GM12878 (cell line): ENCODE results near the gene TXNDC15. TPM values are rescaled to one million over a fixed set of nuclear protein-coding genes. Genes with fewer than 3 reads are reported as not detected.

Experiments used
- ATF2 ChIP-seq: IDR thresholded peaks from 2 replicates; pipeline ENCODE4 v1.6.1; 2012; ENCODE audit warnings: low read length, inconsistent platforms
- ATF7 ChIP-seq: fragments of 450-650 bp; IDR thresholded peaks from 2 replicates; pipeline ENCODE4 v1.6.1; 2016; ENCODE audit warnings: low read depth, mild to moderate bottlenecking
- CHD2 ChIP-seq: IDR thresholded peaks from 2 replicates; pipeline ENCODE4 v1.6.1; 2011; ENCODE audit warnings: low read depth, low read length, improper control_type of control experiment, borderline replicate concordance
- EED ChIP-seq: sonication (generic); IDR thresholded peaks from 2 replicates; pipeline ENCODE4 v1.6.1; 2016; ENCODE audit warnings: antibody characterized with exemption, low read depth
- GATAD2B ChIP-seq: fragments of 450-650 bp; conservative IDR thresholded peaks from 2 replicates; pipeline ENCODE4 v1.6.1; 2017; ENCODE audit warnings: low read depth, mild to moderate bottlenecking, moderate library complexity
- IKZF1 ChIP-seq: fragments of 450-650 bp; conservative IDR thresholded peaks from 2 replicates; pipeline ENCODE4 v1.6.1; 2017; ENCODE audit warnings: antibody characterized with exemption, mild to moderate bottlenecking
- IRF5 ChIP-seq: fragments of 450-650 bp; IDR thresholded peaks from 2 replicates; pipeline ENCODE4 v1.6.1; 2017; ENCODE audit warnings: borderline replicate concordance
- NFYA ChIP-seq: IDR thresholded peaks from 2 replicates; pipeline ENCODE4 v1.6.1; 2011; ENCODE audit warnings: low read depth, mild to moderate bottlenecking, low read length, improper control_type of control experiment, borderline replicate concordance
- PML ChIP-seq: IDR thresholded peaks from 2 replicates; pipeline ENCODE4 v1.6.1; 2012; ENCODE audit warnings: low read length, inconsistent platforms
- POU2F2 ChIP-seq: IDR thresholded peaks from 3 replicates; pipeline ENCODE4 v1.6.1; 2011; ENCODE audit warnings: low read depth, mild to moderate bottlenecking, low read length, borderline replicate concordance
- SIX5 ChIP-seq: IDR thresholded peaks from 2 replicates; pipeline ENCODE4 v1.6.1; 2011; ENCODE audit warnings: mild to moderate bottlenecking, low read depth, low read length, moderate library complexity; ENCODE audit not compliant: severe bottlenecking
- SMARCA5 ChIP-seq: fragments of 450-650 bp; IDR thresholded peaks from 2 replicates; pipeline ENCODE4 v1.6.1; 2017; ENCODE audit warnings: mild to moderate bottlenecking
- TCF3 ChIP-seq: IDR thresholded peaks from 2 replicates; pipeline ENCODE4 v1.6.1; 2012; ENCODE audit warnings: low read depth, mild to moderate bottlenecking, low read length, borderline replicate concordance; ENCODE audit not compliant: insufficient read depth
- YBX1 ChIP-seq: fragments of 450-650 bp; IDR thresholded peaks from 2 replicates; pipeline ENCODE4 v1.6.1; 2016; ENCODE audit warnings: antibody characterized with exemption
- polyA plus RNA-seq, 11 experiments: library from polyadenylated mRNA; depleted of rRNA in 4 of 11; unstranded in 6 of 11; stranded (reverse) in 5 of 11; fragments of >200 nt; fragmentation: Nextera tagmentation in 4 of 11; fragmentation: Illumina TruSeq in 1 of 11; extraction: Ambion mirVana in 4 of 11; extraction: Trizol in 1 of 11; gene quantifications; 1 replicate in 1 of 11; 2 replicates in 10 of 11; pipeline versions ENCODE4 v1.2.1 to v1.2.3, GENCODE V29; 2011 to 2016; ENCODE audit warnings: inconsistent platforms in 2 of 11, missing spikeins in 2 of 11, low read depth in 1 of 11
- total RNA-seq, 4 experiments: library from RNA; depleted of rRNA in 3 of 4; stranded (reverse); fragments of >200 nt in 3 of 4; fragmentation: Illumina TruSeq in 1 of 4; extraction: Trizol in 1 of 4; gene quantifications; 2 replicates each; pipeline versions ENCODE4 v1.2.1 to v1.2.3, GENCODE V29; 2013 to 2021

The TXNDC15 gene
- total and polyA plus RNA-seq, 10 of the 15 experiments (the other 5 are each of a cell fraction or from before 2014, with no cell fraction given): 8.1 to 60.6 (median 38.1) TPM

DNA sequence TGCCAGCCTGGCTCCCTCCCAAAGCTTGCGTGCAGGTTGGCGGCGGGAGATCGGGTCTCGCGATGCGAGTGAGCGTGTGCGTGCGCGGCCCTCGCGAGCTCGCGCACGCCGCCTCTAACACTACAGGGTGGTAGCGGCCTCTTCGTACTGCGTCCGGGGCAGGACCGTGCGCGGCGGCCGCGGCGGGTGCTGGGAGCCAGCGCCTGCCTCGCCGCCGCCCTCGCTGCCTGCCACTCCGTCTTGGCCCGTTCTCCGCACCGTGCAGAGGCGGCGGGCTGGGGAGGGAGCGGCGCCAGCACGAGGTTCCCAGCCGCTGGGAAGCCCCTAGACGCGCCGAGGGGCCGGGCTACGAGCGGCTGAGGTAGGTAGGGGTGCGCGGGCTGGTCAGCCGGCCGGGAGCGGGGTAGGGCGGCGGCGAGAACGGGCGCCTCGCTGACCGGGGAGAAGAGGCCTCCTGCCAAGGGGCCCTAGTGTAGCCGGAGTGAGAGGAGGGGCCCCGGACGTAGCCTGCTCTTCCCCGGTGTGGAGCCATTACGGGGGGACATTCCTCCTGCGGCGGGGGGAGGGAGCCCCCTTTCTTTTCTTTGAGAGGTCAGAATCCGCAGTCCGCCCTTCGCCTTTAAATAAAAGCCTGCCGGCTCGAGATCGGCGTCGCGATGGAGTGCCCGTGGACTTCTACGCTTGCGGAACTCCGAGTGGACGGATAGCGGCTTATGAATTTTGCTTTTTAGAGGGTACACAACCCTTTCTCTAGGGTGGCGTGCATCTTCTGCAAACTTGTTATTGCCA is 28.1 kb upstream of the TXNDC15 start, which contains the start of gene C5orf24 (continued):
- TF ChIP-seq NFYA (no peak), PML (peak; percentile 91), SIX5 (peak; percentile 20), POU2F2 (peak; percentile 91; the same call in 2 of the 3 replicates), GATAD2B (peak; percentile 94), CHD2 (peak; percentile 99), TCF3 (peak; percentile 61; the same call in 1 of the 2 replicates), YBX1 (no peak), IRF5 (peak; percentile 52; the same call in 1 of the 2 replicates), ATF7 (no peak), EED (0 out of 2 replicates have a peak, but pooled peaks have one; percentile 10), SMARCA5 (peak; percentile 70; the same call in 1 of the 2 replicates), ATF2 (no peak), IKZF1 (peak; percentile 86)
